Measurements from ENCODE around the gene TNFRSF4. TPM values are rescaled to one million over a fixed set of nuclear protein-coding genes. Genes with fewer than 3 reads are reported as not detected.

TNFRSF4 gene
- total RNA-seq, 4 donors from 2014 or later, result 0.42 to 2.1 (median 0.46) TPM; not detected in 1

DNA sequence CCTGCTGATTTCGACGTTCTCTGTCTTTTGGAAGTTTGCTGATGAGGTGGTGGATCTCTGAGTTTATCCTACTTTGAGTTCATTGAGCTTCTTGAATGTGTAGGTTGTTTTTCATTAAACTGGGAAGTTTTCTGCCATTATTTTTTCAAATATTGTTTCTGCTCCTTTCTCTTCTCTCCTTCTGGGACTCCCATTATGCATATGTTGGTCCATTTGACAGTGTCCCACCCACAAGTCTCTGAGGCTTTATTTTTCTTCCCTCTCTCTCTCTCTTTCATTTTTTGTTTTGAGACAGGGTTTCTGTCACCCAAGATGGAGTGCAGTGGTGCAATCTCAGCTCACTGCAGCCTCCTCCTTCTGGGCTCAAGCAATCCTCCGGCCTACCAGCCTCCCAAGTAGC is 19.2 kb downstream of the TNFRSF4 start:
- no peak for ATAC-seq
- intact Hi-C loops (cut with DNase I; ENCODE audit: low total_unique reads) (no loop called here), in situ Hi-C loops (cut with MboI; ENCODE audit: low sequenced_read_pairs in 4 of 4) (no loop called here)
- TF ChIP-seq, protein P1, sequence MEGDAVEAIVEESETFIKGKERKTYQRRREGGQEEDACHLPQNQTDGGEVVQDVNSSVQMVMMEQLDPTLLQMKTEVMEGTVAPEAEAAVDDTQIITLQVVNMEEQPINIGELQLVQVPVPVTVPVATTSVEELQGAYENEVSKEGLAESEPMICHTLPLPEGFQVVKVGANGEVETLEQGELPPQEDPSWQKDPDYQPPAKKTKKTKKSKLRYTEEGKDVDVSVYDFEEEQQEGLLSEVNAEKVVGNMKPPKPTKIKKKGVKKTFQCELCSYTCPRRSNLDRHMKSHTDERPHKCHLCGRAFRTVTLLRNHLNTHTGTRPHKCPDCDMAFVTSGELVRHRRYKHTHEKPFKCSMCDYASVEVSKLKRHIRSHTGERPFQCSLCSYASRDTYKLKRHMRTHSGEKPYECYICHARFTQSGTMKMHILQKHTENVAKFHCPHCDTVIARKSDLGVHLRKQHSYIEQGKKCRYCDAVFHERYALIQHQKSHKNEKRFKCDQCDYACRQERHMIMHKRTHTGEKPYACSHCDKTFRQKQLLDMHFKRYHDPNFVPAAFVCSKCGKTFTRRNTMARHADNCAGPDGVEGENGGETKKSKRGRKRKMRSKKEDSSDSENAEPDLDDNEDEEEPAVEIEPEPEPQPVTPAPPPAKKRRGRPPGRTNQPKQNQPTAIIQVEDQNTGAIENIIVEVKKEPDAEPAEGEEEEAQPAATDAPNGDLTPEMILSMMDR (IDR thresholded peaks at IDR 0.05 in 4 of 5, conservative IDR thresholded peaks at IDR 0.05 in 1 of 5), result no peak
- no peak for TF ChIP-seq POLR2A (IDR thresholded peaks at IDR 0.05)
- no peaks in the 10 kb centered on the region for H3K36me3 ChIP-seq
- peaks cover 0 to 2% (median 2%) of the 10 kb centered on the region in 3 donors for H3K27me3 ChIP-seq
- no peak for DNase-seq
- H3K27ac ChIP-seq, result no peak overlapping the region
- no peaks in the 10 kb centered on the region for H3K4me1 ChIP-seq
- H3K9me3 ChIP-seq, result peaks cover 0 to 7% (median 0%) of the 10 kb centered on the region in 3 donors
- H3K4me3 ChIP-seq, result no peak overlapping the region

DNA sequence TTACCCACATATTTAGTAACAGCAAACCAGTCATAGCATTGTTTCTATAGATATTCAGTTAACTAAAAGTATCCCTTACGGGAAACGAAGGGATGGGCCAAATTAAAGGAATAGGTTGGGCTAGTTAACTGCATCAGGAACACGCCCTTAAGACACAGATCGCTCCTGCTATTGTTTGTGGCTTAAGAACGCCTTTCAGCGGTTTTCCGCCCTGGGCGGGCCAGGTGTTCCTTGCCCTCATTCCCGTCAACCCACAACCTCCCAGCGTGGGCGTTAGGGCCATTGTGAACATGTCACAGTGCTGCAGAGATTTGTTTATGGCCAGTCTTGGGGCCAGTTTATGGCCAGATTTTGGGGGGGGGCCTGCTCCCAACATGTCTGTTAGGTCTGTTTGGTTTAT is 22.2 kb downstream of the TNFRSF4 start:
- no peak overlapping the region for H3K4me3 ChIP-seq
- ATAC-seq (no peak), DNase-seq (no peak)
- no peaks in the 10 kb centered on the region for H3K36me3 ChIP-seq
- intact Hi-C loops (cut with DNase I; ENCODE audit: low total_unique reads), result no loop called here
- peaks cover 0 to 7% (median 0%) of the 10 kb centered on the region in 3 donors for H3K9me3 ChIP-seq
- in situ Hi-C loops (cut with MboI; ENCODE audit: low sequenced_read_pairs in 4 of 4), result no loop called here
- H3K27ac ChIP-seq, result no peak overlapping the region
- H3K4me1 ChIP-seq, result no peaks in the 10 kb centered on the region
- TF ChIP-seq, protein P1 (IDR thresholded peaks at IDR 0.05 in 4 of 5, conservative IDR thresholded peaks at IDR 0.05 in 1 of 5), result no peak
- no peak for TF ChIP-seq POLR2A (IDR thresholded peaks at IDR 0.05)
- H3K27me3 ChIP-seq, result peaks cover 0 to 2% (median 0%) of the 10 kb centered on the region in 3 donors

DNA sequence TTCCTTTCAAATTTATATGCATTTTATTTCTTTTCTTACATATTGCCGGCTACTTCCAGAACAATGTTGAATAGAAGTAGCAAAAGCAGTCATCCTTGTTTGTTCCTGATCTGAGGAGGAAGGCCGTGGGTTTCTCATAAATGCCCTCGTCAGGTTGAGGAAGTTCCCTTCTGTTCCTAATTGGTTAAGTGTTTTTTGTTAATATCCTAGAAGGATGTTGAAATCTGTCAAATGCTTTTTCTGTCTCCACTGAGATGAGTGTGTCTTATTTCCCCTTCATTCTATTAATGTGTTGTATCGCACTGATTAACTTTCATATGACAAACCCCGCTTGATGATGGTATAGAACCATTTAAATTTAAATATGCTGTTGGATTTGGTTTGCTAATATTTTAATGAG is 24.8 kb downstream of the TNFRSF4 start:
- in situ Hi-C loops (cut with MboI; ENCODE audit: low sequenced_read_pairs in 4 of 4) (no loop called here), intact Hi-C loops (cut with DNase I; ENCODE audit: low total_unique reads) (no loop called here)
- no peaks in the 10 kb centered on the region for H3K9me3 ChIP-seq
- H3K27ac ChIP-seq, result no peak overlapping the region
- no peaks in the 10 kb centered on the region for H3K27me3 ChIP-seq
- no peak for TF ChIP-seq POLR2A (IDR thresholded peaks at IDR 0.05)
- TF ChIP-seq, protein P1 (IDR thresholded peaks at IDR 0.05 in 4 of 5, conservative IDR thresholded peaks at IDR 0.05 in 1 of 5), result no peak
- no peaks in the 10 kb centered on the region for H3K4me1 ChIP-seq
- ATAC-seq (no peak), DNase-seq (no peak)
- H3K4me3 ChIP-seq, result no peak overlapping the region
- H3K36me3 ChIP-seq, result no peaks in the 10 kb centered on the region

DNA sequence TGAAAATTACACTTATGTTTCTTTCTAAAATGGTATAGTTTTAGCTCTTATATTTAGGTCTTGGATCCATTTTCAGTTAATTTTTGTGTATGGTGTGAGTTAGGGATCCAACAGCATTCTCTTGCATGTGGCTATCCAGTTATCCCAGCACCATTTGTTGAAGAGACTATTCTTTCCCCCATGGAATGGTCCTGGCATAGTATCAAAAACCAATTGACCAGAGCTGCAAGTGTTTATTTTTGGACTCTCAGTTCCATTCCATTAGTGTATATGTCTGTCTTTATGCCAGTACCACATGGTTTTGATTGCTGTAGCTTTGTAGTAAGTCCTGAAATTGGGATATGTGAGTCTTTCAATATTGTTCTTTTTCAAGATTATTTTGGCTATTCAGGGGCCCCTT is 26.0 kb downstream of the TNFRSF4 start:
- Histone ChIP-seq H3K9me3 (no peaks in the 10 kb centered on the region), H3K36me3 (no peaks in the 10 kb centered on the region), H3K27ac (no peak overlapping the region), H3K4me3 (no peak overlapping the region), H3K4me1 (no peaks in the 10 kb centered on the region), H3K27me3 (no peaks in the 10 kb centered on the region)
- DNase-seq (no peak), ATAC-seq (no peak)
- in situ Hi-C loops (cut with MboI; ENCODE audit: low sequenced_read_pairs in 4 of 4) (no loop called here), intact Hi-C loops (cut with DNase I; ENCODE audit: low total_unique reads) (no loop called here)
- TF ChIP-seq, protein P1 (IDR thresholded peaks at IDR 0.05 in 4 of 5, conservative IDR thresholded peaks at IDR 0.05 in 1 of 5), result no peak
- no peak for TF ChIP-seq POLR2A (IDR thresholded peaks at IDR 0.05)

DNA sequence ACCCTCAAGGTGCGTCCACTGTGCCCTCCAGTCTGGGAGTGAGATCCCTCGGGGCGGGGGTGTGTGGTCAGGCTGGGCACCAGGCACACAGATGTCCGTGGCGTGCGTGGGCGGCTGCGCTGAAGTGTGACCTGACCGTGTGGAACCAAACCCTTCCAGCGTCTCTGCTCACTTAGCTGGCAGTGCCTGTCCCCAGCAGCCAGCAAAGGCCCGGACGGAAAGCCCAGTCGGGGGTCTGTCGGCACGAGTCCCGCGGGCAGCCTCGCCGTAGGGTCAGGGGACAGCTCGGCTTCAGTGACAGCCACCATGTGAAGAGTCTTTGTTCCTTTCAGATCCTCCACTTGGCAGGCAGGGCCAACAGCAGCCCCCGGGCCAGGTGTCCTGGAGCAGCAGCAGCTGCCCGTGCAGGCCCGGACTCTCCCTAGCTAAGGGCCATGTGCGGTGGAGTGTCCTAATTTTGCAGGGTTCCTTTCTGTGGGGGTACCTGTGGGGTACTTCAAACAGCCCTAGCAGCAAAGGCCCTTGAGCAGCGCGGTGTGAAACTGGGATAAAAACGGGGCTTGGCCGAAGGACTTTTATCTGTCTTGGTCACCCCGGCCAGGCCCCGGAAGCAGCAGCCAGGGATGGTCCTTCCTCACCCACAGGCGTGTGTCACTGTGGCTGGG is 28.7 kb downstream of the TNFRSF4 start:
- H3K27me3 ChIP-seq, result no peaks in the 10 kb centered on the region
- TF ChIP-seq POLR2A (IDR thresholded peaks at IDR 0.05), result no peak
- TF ChIP-seq, protein P1 (IDR thresholded peaks at IDR 0.05 in 4 of 5, conservative IDR thresholded peaks at IDR 0.05 in 1 of 5), result no peak
- in situ Hi-C loops (cut with MboI; ENCODE audit: low sequenced_read_pairs in 4 of 4), result no loop called here
- DNase-seq (no peak), ATAC-seq (no peak)
- no peaks in the 10 kb centered on the region for H3K36me3 ChIP-seq
- intact Hi-C loops (cut with DNase I; ENCODE audit: low total_unique reads), result no loop called here
- H3K27ac ChIP-seq, result no peak overlapping the region
- no peaks in the 10 kb centered on the region for H3K4me1 ChIP-seq
- no peak overlapping the region for H3K4me3 ChIP-seq
- no peaks in the 10 kb centered on the region for H3K9me3 ChIP-seq
